Endodermal cell (in vitro differentiated cells): ENCODE data around the gene DNAAF5. TPM values are rescaled to one million over a fixed set of nuclear protein-coding genes. Genes with fewer than 3 reads are reported as not detected.

Experiments used
- DNase-seq: peaks from one replicate; pipeline ENCODE4 v3.0.0-alpha.2; 2017
- H3K27ac ChIP-seq: 2 replicates; pipeline ENCODE4 v1.5.1; 2013; ENCODE audit warnings: mild to moderate bottlenecking, low read depth, low read length, moderate library complexity
- H3K27me3 ChIP-seq: 2 replicates; pipeline ENCODE4 v1.6.1; 2013; ENCODE audit warnings: mild to moderate bottlenecking, low read length, moderate library complexity; ENCODE audit not compliant: insufficient read depth, control insufficient read depth, poor library complexity, severe bottlenecking
- H3K36me3 ChIP-seq: 2 replicates; pipeline ENCODE4 v1.7.0; 2013; ENCODE audit warnings: mild to moderate bottlenecking, low read length, moderate library complexity; ENCODE audit not compliant: control insufficient read depth, insufficient read depth
- H3K4me1 ChIP-seq: one replicate; pipeline ENCODE4 v1.7.0; 2013; ENCODE audit warnings: low read length; ENCODE audit not compliant: control insufficient read depth, insufficient read depth
- H3K4me3 ChIP-seq: 2 replicates; pipeline ENCODE4 v1.5.1; 2013; ENCODE audit warnings: mild to moderate bottlenecking, low read length, moderate library complexity
- H3K9ac ChIP-seq: 2 replicates; pipeline ENCODE4 v1.6.1; 2013; ENCODE audit warnings: mild to moderate bottlenecking, low read length, moderate library complexity; ENCODE audit not compliant: poor library complexity, severe bottlenecking; ENCODE audit errors: extremely low read depth
- H3K9me3 ChIP-seq: 2 replicates; pipeline ENCODE4 v1.6.1; 2013; ENCODE audit warnings: mild to moderate bottlenecking, low read length, moderate library complexity; ENCODE audit not compliant: control insufficient read depth
- H3K27ac Mint-ChIP-seq: 2 replicates; pipeline ENCODE4 v1.8.0; 2020; ENCODE audit warnings: mixed read lengths
- H3K27me3 Mint-ChIP-seq: 2 replicates; pipeline ENCODE4 v1.8.0; 2021; ENCODE audit warnings: mild to moderate bottlenecking, mixed read lengths; ENCODE audit not compliant: insufficient read depth
- H3K36me3 Mint-ChIP-seq: 2 replicates; pipeline ENCODE4 v1.8.0; 2020; ENCODE audit warnings: low read depth, mixed read lengths
- H3K4me1 Mint-ChIP-seq: 2 replicates; pipeline ENCODE4 v1.8.0; 2020; ENCODE audit warnings: mixed read lengths
- H3K4me3 Mint-ChIP-seq: 2 replicates; pipeline ENCODE4 v1.8.0; 2020; ENCODE audit warnings: mild to moderate bottlenecking, moderate library complexity, mixed read lengths
- H3K9me3 Mint-ChIP-seq: 2 replicates; pipeline ENCODE4 v1.8.0; 2020; ENCODE audit warnings: mild to moderate bottlenecking, mixed read lengths
- WGBS, 2 experiments: methylation state at CpG; one replicate each; pipeline versions ENCODE4 v1.1.5 to v1.1.7; 2013; ENCODE audit warnings: missing lambda C conversion rate in 2 of 2, mixed read lengths in 1 of 2; ENCODE audit not compliant: insufficient coverage in 1 of 2, insufficient read length in 1 of 2; 5-methylcytosine and 5-hydroxymethylcytosine counted together
- total RNA-seq, 2 donors: library from RNA; stranded (reverse); fragmentation: NEBNext Ultra II Directional in 1 of 2; extraction: Animal tissue kit (Norgen Biotek cat#: 25700) in 1 of 2; gene quantifications; 2 replicates in 1 of 2; 3 replicates in 1 of 2; pipeline ENCODE4 v1.2.1, GENCODE V29; 2021
- TF ChIP-seq, protein P1 (sequence below): fragments of 200-600 bp; sonication (generic); conservative IDR thresholded peaks from 2 replicates; pipeline ENCODE4 v1.5.0; 2021; ENCODE audit warnings: antibody characterized with exemption, mild to moderate bottlenecking

Gene DNAAF5
- total RNA-seq, 2 donors from 2014 or later = 54.2 to 54.3 TPM

DNA sequence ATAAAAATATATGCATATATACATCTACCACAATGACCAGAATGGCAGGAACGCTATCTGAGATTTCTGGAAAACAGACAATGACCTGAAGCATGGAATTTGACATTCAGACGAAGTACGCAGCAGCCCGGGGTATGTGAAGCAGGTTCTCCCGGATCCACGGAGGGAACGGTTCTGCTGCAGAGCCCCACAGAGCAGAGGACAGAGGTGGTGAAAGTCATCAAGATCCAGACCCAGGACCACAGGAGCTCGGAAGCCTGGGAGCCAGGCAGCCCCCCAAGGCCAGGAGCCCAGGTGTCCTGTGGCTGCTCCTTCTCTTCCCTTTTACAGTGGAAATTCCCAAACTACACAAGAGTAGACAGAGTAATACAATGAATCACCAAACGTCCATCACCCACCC lies 42.1 kb upstream of the DNAAF5 start:
- Mint-ChIP-seq H3K27me3 (no peaks in the 10 kb centered on the region), H3K4me1 (no peaks in the 10 kb centered on the region), H3K4me3 (no peak overlapping the region), H3K36me3 (peaks cover 72% of the 10 kb centered on the region), H3K27ac (no peak overlapping the region), H3K9me3 (peaks cover 50% of the 10 kb centered on the region)
- no peaks in the 10 kb centered on the region for H3K4me1 ChIP-seq
- no peaks in the 10 kb centered on the region for H3K27me3 ChIP-seq
- WGBS, 2 experiments = 87 to 94% methylated on average over 5 to 9 of the region's 9 CpGs
- H3K4me3 ChIP-seq = no peak overlapping the region
- TF ChIP-seq, protein P1, sequence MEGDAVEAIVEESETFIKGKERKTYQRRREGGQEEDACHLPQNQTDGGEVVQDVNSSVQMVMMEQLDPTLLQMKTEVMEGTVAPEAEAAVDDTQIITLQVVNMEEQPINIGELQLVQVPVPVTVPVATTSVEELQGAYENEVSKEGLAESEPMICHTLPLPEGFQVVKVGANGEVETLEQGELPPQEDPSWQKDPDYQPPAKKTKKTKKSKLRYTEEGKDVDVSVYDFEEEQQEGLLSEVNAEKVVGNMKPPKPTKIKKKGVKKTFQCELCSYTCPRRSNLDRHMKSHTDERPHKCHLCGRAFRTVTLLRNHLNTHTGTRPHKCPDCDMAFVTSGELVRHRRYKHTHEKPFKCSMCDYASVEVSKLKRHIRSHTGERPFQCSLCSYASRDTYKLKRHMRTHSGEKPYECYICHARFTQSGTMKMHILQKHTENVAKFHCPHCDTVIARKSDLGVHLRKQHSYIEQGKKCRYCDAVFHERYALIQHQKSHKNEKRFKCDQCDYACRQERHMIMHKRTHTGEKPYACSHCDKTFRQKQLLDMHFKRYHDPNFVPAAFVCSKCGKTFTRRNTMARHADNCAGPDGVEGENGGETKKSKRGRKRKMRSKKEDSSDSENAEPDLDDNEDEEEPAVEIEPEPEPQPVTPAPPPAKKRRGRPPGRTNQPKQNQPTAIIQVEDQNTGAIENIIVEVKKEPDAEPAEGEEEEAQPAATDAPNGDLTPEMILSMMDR = no peak
- H3K9ac ChIP-seq = no peak overlapping the region
- peaks cover 16% of the 10 kb centered on the region for H3K36me3 ChIP-seq
- no peak overlapping the region for H3K27ac ChIP-seq
- peak; percentile 20 for DNase-seq
- peaks cover 43% of the 10 kb centered on the region for H3K9me3 ChIP-seq

DNA sequence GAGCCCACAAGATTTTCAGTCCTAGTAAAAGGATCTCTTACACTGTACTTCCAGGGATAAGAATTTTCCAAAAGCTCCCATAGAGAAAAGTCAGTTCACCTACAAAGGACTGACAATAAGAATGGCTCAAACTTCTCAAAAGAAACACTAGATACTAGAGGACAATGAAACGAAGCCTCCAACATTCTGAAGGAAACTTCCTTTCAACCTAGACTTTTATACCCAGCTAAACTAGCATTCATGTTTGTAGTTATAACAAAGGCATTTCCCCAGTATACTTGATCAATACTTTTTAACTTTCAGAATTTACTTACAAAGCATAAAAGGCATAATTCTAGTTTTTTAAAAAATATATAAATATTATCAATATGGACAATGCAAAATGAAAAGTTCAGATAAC lies 41.0 kb upstream of the DNAAF5 start:
- H3K4me1 ChIP-seq = no peaks in the 10 kb centered on the region
- H3K4me3 ChIP-seq = no peak overlapping the region
- H3K9me3 ChIP-seq = peaks cover 43% of the 10 kb centered on the region
- H3K4me1 Mint-ChIP-seq = no peaks in the 10 kb centered on the region
- no peaks in the 10 kb centered on the region for H3K27me3 Mint-ChIP-seq
- H3K9me3 Mint-ChIP-seq = peaks cover 56% of the 10 kb centered on the region
- WGBS, 2 experiments = 67 to 96% methylated on average over 1 of the region's 1 CpG
- TF ChIP-seq, protein P1 = no peak
- H3K36me3 Mint-ChIP-seq = peaks cover 71% of the 10 kb centered on the region
- H3K27ac ChIP-seq = no peak overlapping the region
- no peak overlapping the region for H3K4me3 Mint-ChIP-seq
- no peaks in the 10 kb centered on the region for H3K27me3 ChIP-seq
- no peak overlapping the region for H3K27ac Mint-ChIP-seq
- no peak overlapping the region for H3K9ac ChIP-seq
- no peak for DNase-seq
- peaks cover 21% of the 10 kb centered on the region for H3K36me3 ChIP-seq

DNA sequence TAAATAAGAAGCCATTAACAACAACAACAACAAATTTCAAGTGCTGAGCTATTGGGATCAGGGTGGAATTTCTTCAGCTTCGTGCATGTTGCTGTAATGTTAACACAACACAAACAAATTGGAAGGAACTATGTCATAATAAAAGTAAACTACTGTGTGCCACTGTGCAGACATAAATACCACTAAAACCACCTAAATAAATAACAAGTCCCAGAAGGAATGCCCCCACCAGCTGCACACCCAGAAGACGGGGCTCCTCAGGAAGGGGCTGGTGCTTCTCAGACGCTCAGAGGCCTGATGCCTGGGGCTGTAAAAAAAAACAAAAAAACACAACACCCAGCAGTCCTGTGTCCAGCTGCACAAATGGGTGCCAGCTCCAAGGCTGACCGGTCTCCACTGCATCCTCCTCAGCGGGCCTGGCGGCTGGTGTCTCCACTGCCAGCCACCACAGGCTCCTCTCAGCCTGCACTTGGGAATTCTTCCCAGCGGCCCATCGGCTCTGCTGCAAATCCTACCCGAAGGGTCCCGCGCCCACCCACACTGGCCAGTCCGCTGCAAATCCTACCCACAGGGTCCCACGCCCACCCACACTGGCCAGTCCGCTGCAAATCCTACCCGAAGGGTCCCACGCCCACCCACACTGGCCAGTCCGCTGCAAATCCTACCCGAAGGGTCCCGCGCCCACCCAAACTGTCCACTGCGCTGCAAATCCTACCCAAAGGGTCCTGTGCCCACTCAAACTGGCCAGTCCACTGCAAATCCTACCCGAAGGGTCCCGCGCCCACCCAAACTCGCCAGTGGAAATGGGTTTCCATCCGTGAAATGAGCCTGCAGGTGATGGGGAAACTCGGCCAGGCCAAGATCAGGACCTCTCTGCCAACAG lies 35.8 kb upstream of the DNAAF5 start:
- H3K9me3 Mint-ChIP-seq = peaks cover 66% of the 10 kb centered on the region
- DNase-seq = peak; percentile 14
- no peak overlapping the region for H3K4me3 Mint-ChIP-seq
- Histone ChIP-seq H3K4me3 (no peak overlapping the region), H3K9ac (no peak overlapping the region), H3K4me1 (no peaks in the 10 kb centered on the region), H3K9me3 (peaks cover 31% of the 10 kb centered on the region), H3K27ac (no peak overlapping the region), H3K36me3 (peaks cover 13% of the 10 kb centered on the region), H3K27me3 (no peaks in the 10 kb centered on the region)
- WGBS, 2 experiments = 96% methylated on average over 20 to 27 of the region's 27 CpGs
- H3K27ac Mint-ChIP-seq = no peak overlapping the region
- peaks cover 72% of the 10 kb centered on the region for H3K36me3 Mint-ChIP-seq
- H3K27me3 Mint-ChIP-seq = no peaks in the 10 kb centered on the region
- TF ChIP-seq, protein P1 = no peak
- no peaks in the 10 kb centered on the region for H3K4me1 Mint-ChIP-seq
